Activated T-cell treated with anti-CD3 and anti-CD28 coated beads, Interleukin-2, amount 50 U/mL, for 24 hours (primary cell): Measurements from ENCODE around the gene EFCAB7.

ENCODE experiments used
- DNase-seq: peaks from one replicate; pipeline ENCODE4 v3.0.0-alpha.2; 2020
- H3K27ac Mint-ChIP-seq: 2 replicates; pipeline ENCODE4 v1.8.0; 2020; ENCODE audit warnings: mild to moderate bottlenecking, mixed read lengths
- H3K27me3 Mint-ChIP-seq: 2 replicates; pipeline ENCODE4 v1.8.0; 2020; ENCODE audit warnings: mixed read lengths
- H3K36me3 Mint-ChIP-seq: 2 replicates; pipeline ENCODE4 v1.8.0; 2020; ENCODE audit warnings: low read depth, mixed read lengths
- H3K4me1 Mint-ChIP-seq: 2 replicates; pipeline ENCODE4 v1.8.0; 2020; ENCODE audit warnings: low read depth, mixed read lengths
- H3K4me3 Mint-ChIP-seq: 2 replicates; pipeline ENCODE4 v1.8.0; 2020; ENCODE audit warnings: mild to moderate bottlenecking, moderate library complexity, mixed read lengths
- H3K9me3 Mint-ChIP-seq: 2 replicates; pipeline ENCODE4 v1.8.0; 2020; ENCODE audit warnings: mixed read lengths

EFCAB7 gene, protein sequence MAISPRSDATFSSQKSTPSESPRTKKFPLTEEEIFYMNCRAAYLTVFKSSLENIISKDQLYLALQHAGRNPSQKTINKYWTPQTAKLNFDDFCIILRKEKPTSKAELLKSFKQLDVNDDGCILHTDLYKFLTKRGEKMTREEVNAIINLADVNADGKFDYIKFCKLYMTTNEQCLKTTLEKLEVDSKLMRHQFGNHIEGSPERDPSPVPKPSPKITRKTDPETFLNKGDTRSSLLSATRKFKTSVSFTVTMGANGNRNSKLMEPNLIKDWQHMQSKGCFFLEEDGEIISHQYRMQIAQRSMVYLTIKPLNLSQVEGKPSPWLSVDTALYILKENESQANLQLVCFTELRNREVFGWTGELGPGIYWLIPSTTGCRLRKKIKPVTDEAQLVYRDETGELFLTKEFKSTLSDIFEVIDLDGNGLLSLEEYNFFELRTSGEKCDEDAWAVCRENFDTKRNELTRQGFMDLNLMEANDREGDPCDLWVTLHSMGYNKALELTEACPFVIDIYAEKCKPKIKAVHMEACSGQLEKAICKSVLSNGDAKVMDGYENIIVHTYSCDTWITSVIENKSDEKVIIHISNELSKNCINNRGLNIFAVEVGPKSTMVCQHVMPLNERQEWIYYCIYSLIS

DNA sequence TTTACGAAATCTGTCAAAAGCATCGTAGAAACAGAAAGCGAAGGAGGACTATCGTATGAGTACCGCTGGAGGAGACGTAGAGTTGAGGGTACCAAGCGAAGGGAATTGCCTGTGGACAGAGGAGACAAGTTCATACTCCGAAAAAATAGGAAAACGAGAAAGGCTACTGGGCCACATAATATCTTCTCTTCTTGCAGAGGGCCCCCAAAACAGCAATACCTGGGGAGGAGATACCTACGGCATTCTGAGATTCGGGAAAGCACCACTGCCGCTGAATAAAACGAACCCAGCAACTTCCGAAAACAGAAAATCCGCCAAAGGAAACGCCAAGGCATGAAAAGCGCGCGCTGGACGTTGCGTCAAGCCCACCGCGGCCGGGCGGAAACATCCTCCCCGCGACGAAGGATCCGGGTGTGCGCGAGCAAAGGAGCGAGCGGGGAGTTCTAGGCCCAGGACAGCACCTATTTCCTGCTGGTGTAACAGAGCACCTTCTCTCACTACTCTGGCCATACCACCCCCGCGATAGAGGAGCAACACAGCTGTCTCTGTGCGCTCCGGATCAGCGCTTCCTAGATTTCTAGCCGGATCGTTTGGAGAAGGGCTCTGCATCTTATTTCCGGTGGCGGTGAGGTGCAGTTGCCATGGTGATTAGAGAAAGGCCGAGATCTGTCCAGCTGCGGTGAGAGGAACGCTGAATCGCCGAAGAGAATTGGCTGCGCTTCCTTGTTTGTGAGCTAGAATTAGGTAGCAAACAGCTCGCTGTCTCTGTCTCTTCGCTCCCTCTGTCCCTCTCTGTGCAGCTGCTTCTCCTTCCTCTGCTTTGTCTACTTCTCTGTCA is at the start of gene EFCAB7, which contains the start of gene ITGB3BP:
Gene EFCAB7, plus strand, starts transcription at position 635 of the 838 bp plus-strand sequence. CDS start 2,048 bp downstream, outside the sequence.
Gene ITGB3BP, minus strand, starts transcription at position 335 of the 838 bp plus-strand sequence. Its CDS starts 92 bp downstream, at position 243.
- no peaks in the 10 kb centered on the region for H3K27me3 Mint-ChIP-seq
- DNase-seq = peak; percentile 90
- peak within 1 kb of the TSS; percentile 98 for H3K27ac Mint-ChIP-seq
- H3K4me1 Mint-ChIP-seq = peaks cover 25% of the 10 kb centered on the region
- peak within 1 kb of the TSS; percentile 86 for H3K4me3 Mint-ChIP-seq
- no peaks in the 10 kb centered on the region for H3K9me3 Mint-ChIP-seq
- peaks cover 41% of the 10 kb centered on the region for H3K36me3 Mint-ChIP-seq

DNA sequence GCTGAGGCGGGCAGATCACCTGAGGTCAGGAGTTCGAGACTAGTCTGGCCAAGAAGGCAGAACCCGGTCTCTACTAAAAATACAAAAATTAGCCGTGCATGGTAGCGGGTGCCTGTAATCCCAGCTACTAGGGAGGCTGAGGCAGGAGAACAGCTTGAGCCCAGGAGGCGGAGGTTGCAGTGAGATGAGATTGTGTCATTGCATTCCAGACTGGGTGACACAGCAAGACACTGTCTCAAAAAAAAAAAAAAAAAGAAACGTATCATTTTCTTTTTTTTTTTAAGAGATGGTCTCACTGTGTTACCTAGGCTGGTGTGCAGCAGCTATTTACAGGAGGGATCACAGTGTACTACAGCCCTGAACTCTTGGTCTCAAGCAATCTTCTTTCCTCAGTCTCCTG is 47.6 kb upstream of the EFCAB7 start:
- peaks cover 2% of the 10 kb centered on the region for H3K9me3 Mint-ChIP-seq
- no peak for DNase-seq
- H3K36me3 Mint-ChIP-seq = peaks cover 43% of the 10 kb centered on the region
- no peaks in the 10 kb centered on the region for H3K4me1 Mint-ChIP-seq
- no peaks in the 10 kb centered on the region for H3K27me3 Mint-ChIP-seq
- no peak overlapping the region for H3K4me3 Mint-ChIP-seq
- no peak overlapping the region for H3K27ac Mint-ChIP-seq

DNA sequence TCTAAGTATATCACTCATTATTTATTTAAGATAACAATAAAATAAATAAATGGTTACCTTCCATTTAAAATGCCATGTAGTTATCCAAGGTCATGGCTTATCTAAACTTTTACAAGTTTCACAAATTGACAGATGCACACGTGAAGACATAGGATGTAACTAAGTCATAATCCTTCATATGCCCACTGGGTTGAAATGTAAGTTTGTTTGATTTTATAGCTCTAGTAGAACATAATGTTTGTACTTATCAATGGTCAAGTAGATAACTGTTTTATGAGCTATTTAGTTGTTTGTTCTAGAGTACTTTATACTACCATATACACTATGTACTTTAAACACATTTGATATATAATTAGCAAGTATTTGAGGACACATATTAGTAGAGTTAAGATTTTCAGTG is 43.3 kb upstream of the EFCAB7 start:
- DNase-seq = no peak

DNA sequence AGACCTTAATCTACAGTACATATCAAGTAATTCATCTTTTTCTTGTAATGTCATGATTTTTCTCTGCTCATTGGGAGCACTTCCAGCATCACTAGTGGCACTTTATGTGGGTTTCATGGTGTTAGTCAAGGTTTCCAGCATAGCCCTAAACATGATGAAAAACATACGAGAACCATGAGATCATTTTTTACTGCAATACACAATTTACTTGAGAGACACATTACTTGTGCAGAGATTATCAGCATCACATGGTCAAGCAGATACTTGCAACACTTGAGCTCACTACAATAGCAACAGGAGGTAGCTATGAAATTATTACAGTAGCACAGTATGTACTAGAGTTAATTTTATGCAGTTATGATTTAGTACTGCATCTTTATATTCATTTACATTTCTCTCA is 36.7 kb upstream of the EFCAB7 start:
- H3K27ac Mint-ChIP-seq = no peak overlapping the region
- DNase-seq = no peak
- H3K27me3 Mint-ChIP-seq = no peaks in the 10 kb centered on the region
- peaks cover 22% of the 10 kb centered on the region for H3K36me3 Mint-ChIP-seq
- no peaks in the 10 kb centered on the region for H3K9me3 Mint-ChIP-seq
- no peak overlapping the region for H3K4me3 Mint-ChIP-seq
- no peaks in the 10 kb centered on the region for H3K4me1 Mint-ChIP-seq

More for the DNA sequence above, 43.3 kb upstream of the EFCAB7 start:
- Mint-ChIP-seq H3K27ac (no peak overlapping the region), H3K36me3 (peaks cover 37% of the 10 kb centered on the region), H3K4me1 (no peaks in the 10 kb centered on the region), H3K9me3 (no peaks in the 10 kb centered on the region), H3K27me3 (no peaks in the 10 kb centered on the region), H3K4me3 (no peak overlapping the region)

DNA sequence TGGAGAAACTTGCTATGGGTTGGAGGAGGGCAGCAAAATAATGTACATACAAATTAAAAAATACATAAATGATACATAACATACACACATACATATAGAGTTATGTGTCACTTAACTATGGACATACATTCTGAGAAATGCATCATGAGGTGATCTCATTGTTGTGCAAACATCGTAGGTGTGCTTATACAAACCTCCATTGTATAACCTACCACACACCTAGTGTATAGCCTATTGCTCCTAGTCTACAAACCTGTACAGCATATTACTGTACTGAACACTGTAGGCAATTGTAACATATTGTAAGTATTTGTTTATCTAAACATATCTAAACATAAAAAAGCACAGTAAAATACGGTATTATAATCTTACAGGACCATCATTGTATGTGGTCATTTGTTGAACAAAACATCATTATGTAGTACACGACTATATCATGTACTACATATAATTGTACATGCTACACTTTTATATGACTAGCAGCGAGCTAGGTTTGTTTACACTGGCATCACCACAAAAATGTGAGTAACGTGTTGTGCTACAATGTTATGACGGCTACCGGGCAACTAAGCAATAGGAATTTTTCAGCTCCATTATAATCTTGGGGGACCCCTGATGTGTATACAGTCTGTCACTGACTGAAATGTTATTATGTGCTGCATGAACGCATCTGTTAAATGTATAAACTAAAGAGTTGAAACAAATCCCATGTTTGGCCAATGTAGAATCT is 35.8 kb upstream of the EFCAB7 start:
- Mint-ChIP-seq H3K27ac (no peak overlapping the region), H3K4me3 (no peak overlapping the region), H3K9me3 (no peaks in the 10 kb centered on the region), H3K27me3 (no peaks in the 10 kb centered on the region), H3K36me3 (peaks cover 22% of the 10 kb centered on the region), H3K4me1 (no peaks in the 10 kb centered on the region)
- DNase-seq = no peak

DNA sequence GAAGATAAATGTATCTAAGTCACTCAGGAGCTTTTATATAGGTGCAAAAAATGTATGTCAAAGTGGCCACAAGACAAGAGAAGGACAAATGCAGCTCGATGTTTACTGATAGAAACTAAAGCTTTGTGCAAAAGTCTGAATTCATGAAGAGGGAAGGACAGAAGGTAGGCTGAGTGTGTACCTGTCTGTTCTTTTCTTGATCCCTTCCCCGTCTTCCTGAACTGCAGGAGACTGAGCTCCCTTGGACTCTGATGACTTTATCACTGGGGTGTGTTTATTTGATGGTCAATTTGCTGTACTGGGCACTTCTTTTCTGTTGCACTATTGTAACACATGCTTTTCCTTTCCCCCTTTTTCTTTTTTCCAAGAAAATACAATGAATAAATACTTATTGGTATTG is 25.7 kb upstream of the EFCAB7 start:
- no peaks in the 10 kb centered on the region for H3K9me3 Mint-ChIP-seq
- H3K4me1 Mint-ChIP-seq = peaks cover 3% of the 10 kb centered on the region
- H3K27ac Mint-ChIP-seq = no peak overlapping the region
- H3K27me3 Mint-ChIP-seq = no peaks in the 10 kb centered on the region
- peaks cover 48% of the 10 kb centered on the region for H3K36me3 Mint-ChIP-seq
- DNase-seq = no peak
- no peak overlapping the region for H3K4me3 Mint-ChIP-seq

DNA sequence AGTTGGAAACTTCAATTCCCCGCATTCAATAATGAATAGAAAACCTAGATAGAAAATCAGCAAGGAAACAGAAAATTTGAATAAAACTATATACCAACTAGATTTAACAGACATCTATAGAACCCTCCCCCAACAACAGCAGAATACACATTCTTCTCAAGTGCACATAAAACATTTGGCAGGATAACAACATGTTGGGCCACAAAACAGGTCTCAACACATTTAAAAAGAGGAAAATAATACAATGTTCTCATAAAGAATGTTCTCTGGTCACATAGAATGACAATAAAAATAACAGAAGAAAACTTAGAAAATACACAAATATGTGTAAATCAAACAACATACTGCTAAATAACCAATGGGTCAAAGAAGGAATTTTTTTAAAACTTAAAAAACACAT is 25.2 kb upstream of the EFCAB7 start:
- no peak overlapping the region for H3K4me3 Mint-ChIP-seq
- no peak overlapping the region for H3K27ac Mint-ChIP-seq
- DNase-seq = no peak
- peaks cover 50% of the 10 kb centered on the region for H3K36me3 Mint-ChIP-seq
- H3K9me3 Mint-ChIP-seq = no peaks in the 10 kb centered on the region
- no peaks in the 10 kb centered on the region for H3K27me3 Mint-ChIP-seq
- H3K4me1 Mint-ChIP-seq = peaks cover 3% of the 10 kb centered on the region

DNA sequence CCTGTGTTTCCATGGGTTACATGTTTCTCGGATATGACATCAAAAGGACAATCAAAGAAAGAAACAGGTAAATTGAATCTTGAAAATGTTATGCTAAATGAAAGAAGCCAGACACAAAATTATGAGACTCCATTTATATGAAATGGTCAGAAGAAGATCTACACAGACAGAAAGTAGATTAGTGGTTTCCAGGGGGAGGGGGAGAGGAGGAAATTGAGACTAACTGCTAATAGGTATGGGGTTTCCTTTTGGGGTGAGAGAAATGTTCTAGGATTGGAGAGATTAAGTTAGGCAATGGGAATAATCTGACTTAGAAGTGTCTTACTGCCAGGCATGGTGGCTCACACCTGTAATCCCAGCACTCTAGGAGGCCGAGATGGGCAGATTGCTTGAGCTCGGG is 22.1 kb upstream of the EFCAB7 start:
- no peak overlapping the region for H3K4me3 Mint-ChIP-seq
- peaks cover 3% of the 10 kb centered on the region for H3K4me1 Mint-ChIP-seq
- H3K27ac Mint-ChIP-seq = no peak overlapping the region
- H3K27me3 Mint-ChIP-seq = no peaks in the 10 kb centered on the region
- peaks cover 65% of the 10 kb centered on the region for H3K36me3 Mint-ChIP-seq
- no peaks in the 10 kb centered on the region for H3K9me3 Mint-ChIP-seq
- no peak for DNase-seq

DNA sequence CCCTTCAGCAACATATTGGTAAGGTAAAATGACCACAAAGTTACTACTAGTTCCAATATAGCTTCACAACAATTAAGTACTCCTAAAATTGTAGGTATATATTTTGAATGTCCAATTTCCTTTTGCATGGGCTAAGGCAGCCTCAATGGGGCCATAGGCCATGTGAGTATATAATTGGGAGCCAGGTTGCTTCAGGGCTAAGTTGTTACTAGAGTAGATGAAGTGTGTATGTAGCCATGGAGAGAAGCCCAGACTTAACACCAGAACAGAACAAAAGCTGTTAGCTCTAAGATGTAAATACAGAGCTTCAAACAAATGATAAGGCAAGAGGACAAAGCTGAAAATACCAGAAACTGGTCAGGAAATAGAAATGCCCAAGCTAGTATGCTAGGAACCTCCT is 16.5 kb upstream of the EFCAB7 start:
- Mint-ChIP-seq H3K4me1 (peaks cover 2% of the 10 kb centered on the region), H3K36me3 (peaks cover 53% of the 10 kb centered on the region)
- no peak for DNase-seq

DNA sequence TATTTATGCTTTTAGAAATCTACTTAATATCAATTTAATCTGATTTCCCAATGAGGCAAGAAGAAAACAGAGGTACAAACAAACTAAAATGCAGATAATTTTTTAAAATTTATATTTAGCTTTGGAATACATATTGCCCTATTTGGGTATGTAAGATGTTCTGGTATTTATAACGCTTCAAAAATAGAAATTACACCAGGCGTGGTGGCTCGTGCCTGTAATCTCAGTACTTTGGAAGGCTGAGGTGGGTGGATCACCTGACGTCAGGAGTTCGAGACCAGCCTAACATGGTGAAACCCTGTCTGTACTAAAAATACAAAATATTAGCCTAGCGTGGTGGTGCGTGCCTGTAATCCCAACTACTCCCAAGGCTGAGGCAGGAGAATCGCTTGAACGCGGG is 13.6 kb upstream of the EFCAB7 start:
- DNase-seq = no peak
- no peak overlapping the region for H3K27ac Mint-ChIP-seq
- H3K9me3 Mint-ChIP-seq = no peaks in the 10 kb centered on the region
- H3K36me3 Mint-ChIP-seq = peaks cover 46% of the 10 kb centered on the region
- H3K4me3 Mint-ChIP-seq = no peak overlapping the region
- no peaks in the 10 kb centered on the region for H3K27me3 Mint-ChIP-seq
- H3K4me1 Mint-ChIP-seq = peaks cover 2% of the 10 kb centered on the region

More for the DNA sequence above, 16.5 kb upstream of the EFCAB7 start:
- Mint-ChIP-seq H3K4me3 (no peak overlapping the region), H3K27ac (no peak overlapping the region), H3K9me3 (no peaks in the 10 kb centered on the region), H3K27me3 (no peaks in the 10 kb centered on the region)

DNA sequence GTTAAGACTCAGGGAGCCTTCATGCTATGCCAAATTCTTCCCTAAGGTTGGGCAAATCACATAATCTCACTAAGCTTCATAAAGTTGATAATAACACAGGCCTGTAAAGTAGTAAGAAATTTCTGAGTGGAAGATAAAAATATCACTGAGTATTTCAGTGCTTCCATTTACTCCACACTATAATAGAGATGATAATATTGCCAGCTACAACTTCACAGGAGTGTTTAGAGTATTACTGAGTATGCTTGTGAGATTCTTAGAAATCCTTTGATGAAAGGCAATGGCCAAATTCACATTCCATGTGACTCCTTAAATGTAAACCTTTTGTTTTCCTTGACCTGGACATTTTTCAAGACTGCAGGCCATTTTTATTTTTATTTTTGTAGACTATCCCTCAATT is 10.7 kb upstream of the EFCAB7 start:
- no peak overlapping the region for H3K27ac Mint-ChIP-seq
- H3K27me3 Mint-ChIP-seq = no peaks in the 10 kb centered on the region
- H3K4me1 Mint-ChIP-seq = peaks cover 2% of the 10 kb centered on the region
- peaks cover 29% of the 10 kb centered on the region for H3K36me3 Mint-ChIP-seq
- no peak overlapping the region for H3K4me3 Mint-ChIP-seq
- no peaks in the 10 kb centered on the region for H3K9me3 Mint-ChIP-seq
- DNase-seq = no peak

DNA sequence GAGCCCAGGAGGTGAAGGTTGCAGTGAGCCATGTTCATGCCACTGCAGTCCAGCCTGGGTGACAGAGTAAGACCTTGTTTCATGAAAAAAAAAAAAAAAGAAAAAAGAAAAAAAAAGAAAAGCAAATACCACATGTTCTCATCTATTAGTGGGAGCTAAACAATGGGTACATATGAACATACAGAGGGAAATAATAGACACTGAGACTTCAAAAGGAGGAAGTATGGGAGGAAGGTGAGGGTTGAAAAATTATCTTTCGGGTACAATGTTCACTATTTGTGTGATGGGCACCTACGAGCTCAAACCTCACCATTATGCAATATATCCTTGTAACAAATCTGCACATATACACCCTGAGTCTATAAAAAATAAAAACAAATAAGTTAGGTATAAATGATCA is 6.7 kb upstream of the EFCAB7 start:
- Mint-ChIP-seq H3K27ac (no peak overlapping the region), H3K9me3 (no peaks in the 10 kb centered on the region)

DNA sequence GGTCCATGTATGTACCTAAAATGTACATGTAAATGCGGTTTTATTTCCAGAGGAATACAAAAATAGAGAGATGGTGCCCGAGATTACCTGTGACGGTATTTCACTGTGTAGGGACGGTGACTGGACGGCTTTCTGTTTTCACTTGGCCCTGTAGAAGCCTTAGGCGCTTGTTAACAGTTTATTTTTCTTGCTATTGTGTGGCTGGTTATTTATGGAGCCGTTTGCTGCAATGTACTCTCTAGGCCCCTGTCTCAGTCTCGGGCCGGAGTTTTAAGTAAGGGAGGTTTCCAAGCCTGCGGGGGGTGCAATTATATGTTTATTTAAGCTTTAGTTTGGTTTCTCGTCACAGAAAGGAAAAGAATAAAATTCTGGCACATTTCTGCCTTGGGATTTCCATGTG is 413 bp downstream of the EFCAB7 start:
- Mint-ChIP-seq H3K27ac (peak overlapping the region; percentile 98), H3K4me3 (peak overlapping the region; percentile 86), H3K36me3 (peaks cover 43% of the 10 kb centered on the region), H3K9me3 (no peaks in the 10 kb centered on the region), H3K4me1 (peaks cover 25% of the 10 kb centered on the region), H3K27me3 (no peaks in the 10 kb centered on the region)
- no peak for DNase-seq

More for the DNA sequence above, 6.7 kb upstream of the EFCAB7 start:
- no peak overlapping the region for H3K4me3 Mint-ChIP-seq
- H3K27me3 Mint-ChIP-seq = no peaks in the 10 kb centered on the region
- H3K4me1 Mint-ChIP-seq = peaks cover 9% of the 10 kb centered on the region
- DNase-seq = no peak
- peaks cover 19% of the 10 kb centered on the region for H3K36me3 Mint-ChIP-seq

DNA sequence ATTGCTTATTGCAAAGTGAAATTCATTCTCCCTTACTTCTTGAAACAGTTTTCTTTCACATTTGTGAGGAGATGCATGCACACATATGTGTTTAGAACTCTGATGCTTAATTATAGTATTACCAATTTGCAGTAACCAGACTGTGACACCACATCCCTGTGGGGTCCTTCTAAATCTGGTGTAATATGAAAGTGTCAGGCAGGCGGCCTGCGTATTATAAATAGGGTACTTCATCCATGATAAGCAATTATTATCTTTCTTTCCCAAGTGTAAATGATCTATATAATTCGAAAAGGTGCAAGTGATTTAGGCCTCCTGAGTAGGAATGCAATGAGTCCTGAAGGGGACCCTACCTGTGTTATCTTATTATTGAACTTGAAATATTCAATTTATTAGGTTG is 876 bp downstream of the EFCAB7 start:
- Mint-ChIP-seq H3K27ac (peak overlapping the region; percentile 98), H3K9me3 (no peaks in the 10 kb centered on the region), H3K27me3 (no peaks in the 10 kb centered on the region), H3K4me1 (peaks cover 25% of the 10 kb centered on the region), H3K36me3 (peaks cover 47% of the 10 kb centered on the region), H3K4me3 (peak overlapping the region; percentile 86)
- DNase-seq = no peak
